Activated CD4-positive, alpha-beta T cell treated with anti-CD3 and anti-CD28 coated beads, Interleukin-2, Interleukin-4, amounts not matched to agents 100 ng/mL and 50 ng/mL, durations not matched to agents 16 hours and 8 hours (primary cell): ENCODE data around the gene CALML3.

Experiments used
- DNase-seq: peaks from one replicate; pipeline ENCODE4 v3.0.0-alpha.2; 2020; ENCODE audit warnings: low spot score

Gene CALML3

DNA sequence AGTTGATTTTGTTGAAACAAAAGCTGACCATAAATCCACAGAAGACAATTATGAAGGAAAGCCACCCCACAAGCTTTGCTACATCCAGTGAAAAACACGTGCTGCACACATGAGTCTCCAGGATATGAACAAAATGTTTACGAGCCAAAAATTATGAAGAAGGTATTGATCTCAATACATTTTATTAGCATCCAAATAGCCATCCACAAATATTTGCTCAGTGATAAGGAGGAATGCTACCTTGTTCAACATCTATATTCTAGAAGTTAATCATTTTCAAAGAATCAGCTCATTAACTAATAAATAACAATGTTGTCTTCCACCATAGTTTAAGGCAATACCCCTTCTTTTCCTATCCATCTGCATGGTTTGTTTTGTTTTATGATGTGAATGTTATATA lies 42.7 kb downstream of the CALML3 start:
- no peak for DNase-seq

DNA sequence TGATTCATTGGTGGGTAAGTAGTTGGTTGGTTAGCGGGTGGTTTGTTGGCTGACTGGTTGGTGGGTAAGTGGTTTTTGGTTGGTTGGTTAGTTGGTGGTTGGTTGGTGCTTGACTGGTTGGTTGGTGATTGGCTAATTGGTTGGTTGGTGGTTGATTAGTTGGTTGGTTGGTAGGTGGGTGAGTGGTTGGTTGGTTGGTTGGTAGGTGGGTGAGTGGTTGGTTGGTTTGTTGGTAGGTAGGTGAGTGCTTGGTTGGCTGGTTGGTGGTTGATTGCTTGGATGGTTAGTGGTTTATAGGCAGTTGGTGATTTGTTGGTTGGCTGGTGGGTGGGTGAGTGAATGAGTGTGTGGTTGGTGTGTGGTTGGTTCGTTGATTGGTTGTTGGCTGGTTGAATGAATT lies 44.2 kb downstream of the CALML3 start:
- DNase-seq = no peak

DNA sequence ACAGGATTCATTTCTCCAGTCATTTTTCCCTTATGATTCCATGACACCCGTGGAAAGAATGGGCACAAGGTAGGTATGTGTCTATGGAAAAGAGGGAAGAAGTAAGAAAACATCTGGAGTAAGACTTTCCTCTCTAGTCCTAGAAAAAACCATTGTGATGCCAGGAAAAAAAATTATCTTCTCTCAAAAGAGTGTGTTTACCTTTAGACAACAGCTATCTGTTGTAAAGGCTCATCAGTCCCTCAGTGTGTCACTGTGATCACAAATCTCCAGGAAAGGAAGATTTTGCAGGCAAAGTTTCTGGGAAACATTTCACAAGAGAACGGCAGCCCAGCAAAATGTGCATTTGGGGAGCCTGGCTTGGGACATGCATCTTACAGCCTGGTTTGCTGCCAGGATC lies 44.8 kb downstream of the CALML3 start:
- no peak for DNase-seq

DNA sequence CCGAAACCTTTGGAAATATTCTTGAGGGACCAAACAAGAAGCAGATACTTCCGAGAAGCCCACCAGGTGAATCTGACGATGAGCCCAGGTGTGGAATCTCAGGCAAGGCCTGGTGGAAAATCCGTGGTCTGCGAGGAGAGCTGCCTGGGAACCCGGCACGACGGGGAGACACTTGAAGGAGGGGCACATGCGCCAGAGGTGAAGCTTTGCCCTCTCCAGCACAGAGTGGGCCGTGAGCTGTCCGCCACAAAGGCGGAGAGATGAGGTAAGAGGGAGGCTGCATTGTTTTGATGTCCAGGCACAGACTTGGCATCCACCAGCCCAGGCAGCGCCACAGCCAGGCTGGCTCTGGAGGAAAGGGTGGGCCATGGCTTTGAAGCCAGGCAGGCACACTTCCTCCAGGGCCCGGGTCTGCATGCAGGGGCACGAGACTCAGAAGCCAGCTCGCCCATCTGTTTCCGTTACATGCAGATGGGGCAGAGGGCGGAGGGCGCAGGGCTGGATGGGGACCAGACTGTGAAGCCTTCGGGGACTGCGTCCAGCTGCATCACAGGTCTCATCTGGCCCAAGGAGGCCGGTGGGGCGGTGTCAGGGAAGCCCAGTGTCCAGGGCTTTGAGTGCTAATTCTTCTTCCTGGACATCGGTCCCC lies 45.4 kb downstream of the CALML3 start:
- DNase-seq = no peak

DNA sequence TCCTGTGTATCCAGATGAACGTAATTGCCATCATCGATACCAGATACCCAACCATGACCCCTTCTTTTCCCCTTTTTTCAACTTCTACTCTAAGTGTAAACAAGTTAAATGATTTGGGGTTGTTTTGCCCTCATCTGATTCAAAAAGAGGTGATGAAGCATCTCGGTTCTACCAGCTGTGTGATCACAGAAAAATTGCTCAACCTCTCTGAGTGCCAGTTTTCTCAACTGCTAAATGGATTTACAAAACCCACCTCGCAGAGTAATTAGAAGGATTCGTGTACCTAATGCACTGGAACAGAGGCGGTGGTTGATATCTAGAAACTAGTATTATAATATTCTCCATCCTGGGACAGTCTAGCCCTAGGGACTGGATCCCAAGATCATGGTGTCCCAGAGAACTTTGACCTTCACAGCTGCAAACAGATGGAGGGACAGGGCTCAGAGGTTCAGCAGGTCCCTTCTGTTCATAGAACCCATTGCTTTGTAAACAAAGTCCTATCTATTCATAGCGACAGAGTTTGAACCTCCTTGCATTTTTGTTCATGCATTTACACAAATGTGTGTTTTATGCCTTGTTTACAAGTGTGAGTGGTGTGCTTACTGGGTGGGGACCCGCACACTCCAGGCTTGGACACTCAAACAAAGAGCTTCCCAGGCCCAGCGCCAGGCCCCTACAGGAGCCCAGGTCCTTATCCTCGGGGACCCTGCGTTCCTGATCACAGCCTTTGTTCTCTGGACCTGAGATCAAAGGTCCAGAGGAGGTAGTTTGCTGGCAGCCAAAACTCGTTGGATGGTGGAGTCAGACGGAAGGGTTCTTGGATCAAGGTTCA lies 46.4 kb downstream of the CALML3 start:
- DNase-seq = no peak

DNA sequence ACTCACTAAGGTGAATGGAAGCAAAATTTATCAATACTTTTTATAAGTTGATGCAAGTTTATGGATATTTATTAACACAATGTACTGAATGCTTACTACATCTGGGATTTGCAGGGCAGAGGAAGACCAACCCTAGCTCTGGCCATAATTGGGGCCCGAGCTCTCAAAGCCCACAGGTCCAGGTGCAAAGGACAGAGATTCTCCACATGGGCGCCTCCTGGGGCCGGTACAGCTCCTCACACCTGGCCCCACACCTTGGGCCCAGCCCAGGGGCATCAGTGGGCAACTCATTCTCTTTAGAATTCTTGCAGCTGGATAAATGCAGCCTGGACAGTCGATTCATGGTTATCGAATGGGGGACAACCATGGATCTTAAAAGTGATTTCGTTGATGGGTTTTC lies 47.1 kb downstream of the CALML3 start:
- DNase-seq = no peak

DNA sequence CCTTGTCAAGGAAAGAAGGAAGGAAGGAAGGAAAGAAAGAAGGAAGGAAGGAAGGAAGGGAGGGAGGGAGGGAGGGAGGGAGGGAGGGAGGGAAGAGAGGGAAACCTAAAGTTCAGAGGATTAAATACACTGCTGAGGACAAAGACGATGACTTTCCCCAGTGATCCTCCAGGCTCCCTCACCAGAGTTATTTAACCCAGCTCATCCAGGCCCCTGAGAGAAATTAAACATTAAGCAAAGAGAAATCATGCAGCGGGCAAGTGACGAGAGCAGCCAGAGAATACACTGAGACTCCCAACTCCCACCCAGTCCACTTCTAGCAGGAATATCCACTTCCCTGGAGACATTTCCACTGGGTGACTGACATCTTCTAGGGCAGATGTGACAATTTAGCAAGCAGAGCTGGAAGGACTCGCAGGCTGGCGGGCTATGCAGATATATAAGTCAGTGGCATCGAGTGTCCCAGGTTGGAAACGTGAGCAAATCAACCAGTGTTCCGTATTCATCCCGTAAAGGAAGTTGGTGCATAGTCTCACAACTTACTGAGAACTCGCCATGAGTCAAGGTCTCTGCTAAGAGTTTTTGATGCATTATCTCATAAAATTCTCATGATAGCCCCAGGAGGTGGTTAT lies 48.7 kb downstream of the CALML3 start:
- no peak for DNase-seq

DNA sequence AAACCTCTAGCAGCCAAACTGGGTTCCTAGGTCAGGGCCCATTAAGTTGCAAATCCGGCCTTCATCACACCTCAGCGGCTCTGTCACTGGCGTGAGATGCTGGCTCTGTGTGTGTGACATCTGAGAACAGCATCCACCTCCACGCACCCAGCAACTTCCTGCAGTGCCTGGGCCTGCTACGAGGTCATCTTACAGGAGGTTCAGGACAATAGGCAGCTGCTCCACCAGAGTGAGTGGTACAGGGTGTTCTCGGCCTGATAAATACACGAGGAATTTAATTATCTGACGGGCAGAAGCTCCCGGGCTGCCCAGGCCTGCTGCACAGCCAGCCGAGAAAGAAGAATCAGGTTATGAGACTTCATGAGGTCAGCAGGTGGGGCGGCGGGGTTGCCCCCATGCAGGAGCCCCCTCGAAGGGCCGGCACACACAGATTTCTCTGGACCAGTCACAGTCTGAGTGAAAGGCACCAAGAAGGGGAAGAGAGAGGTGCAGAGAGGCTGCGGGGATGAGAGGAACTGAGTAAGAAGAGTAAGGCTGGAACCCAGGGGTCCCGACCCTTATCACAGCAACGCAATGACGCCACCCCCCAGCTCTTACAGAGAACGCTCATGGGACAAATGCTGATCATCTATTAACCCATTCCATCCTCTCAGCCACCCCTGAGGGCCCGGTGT lies 49.3 kb downstream of the CALML3 start:
- no peak for DNase-seq

DNA sequence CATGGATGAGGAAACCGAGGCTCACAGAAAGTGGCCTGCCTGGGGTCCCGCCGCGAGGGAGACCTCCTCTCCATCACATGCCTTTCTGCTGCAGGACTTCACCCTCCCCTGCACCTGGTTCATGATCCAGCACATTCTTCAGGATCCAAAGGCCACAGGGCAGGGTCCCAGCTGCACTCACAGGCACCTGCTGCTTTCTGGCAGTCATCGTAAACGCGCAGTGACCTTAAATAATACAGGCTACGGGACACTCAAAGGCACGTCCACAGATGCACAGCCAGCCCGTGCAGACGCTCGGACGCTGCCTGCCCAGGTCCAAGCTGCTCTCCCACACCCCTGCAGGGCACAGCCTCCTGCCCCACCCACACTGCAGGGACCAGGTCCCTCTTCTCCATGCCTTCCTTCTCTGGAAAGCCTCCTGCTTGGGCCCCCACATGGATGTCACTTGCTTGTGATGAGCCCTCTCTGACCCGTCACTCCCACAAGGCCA lies 49.9 kb downstream of the CALML3 start:
- DNase-seq = no peak

DNA sequence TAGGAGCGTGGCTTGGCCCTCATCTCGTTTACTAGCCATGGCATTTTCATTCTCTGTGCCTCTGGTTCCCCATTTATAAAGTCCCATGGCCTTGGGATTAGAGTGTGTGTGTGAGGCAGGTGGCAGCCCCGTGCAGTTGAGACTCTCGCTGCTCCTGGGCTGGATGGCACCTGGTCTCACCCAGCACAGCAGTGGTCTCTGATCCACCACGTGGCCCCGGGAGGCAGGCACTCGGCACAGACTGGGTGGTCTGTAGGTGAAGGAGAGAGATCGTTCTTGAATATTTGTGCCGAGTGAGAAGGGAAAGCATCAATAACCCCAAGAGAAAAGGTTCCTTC lies 50.4 kb downstream of the CALML3 start:
- DNase-seq = no peak

DNA sequence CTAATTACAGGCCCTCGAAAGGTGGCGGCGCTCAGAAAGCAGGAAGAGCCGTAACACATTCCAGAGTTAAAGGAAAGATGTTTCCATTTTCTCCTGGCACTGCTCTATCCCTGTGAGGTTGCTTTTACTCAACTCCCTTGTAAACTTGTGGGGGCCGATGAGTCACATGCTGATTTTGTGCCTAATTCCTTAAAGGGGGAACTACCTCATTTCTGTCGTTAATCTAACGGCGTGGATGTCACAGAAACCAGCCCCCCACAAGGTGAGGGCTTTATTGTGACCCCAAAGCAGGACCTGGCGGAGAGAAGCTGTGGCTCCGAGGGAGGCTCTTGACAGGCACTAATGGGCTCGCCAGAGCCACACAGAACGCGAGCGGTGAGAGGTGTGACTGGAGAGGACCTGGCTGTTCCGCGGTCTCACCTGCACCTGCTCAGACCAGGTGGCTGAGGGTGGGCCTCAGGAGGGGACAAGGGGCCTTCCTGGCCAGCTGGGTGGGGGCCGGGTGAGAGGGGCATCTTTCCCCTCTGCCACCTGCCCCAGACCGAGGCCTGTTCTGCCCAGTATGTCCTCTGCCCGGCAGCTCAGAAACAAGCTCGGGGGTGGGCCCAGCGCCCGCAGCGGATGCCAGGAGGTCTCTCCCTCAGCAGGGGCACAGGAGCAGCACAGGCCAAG lies 50.9 kb downstream of the CALML3 start:
- DNase-seq = no peak

DNA sequence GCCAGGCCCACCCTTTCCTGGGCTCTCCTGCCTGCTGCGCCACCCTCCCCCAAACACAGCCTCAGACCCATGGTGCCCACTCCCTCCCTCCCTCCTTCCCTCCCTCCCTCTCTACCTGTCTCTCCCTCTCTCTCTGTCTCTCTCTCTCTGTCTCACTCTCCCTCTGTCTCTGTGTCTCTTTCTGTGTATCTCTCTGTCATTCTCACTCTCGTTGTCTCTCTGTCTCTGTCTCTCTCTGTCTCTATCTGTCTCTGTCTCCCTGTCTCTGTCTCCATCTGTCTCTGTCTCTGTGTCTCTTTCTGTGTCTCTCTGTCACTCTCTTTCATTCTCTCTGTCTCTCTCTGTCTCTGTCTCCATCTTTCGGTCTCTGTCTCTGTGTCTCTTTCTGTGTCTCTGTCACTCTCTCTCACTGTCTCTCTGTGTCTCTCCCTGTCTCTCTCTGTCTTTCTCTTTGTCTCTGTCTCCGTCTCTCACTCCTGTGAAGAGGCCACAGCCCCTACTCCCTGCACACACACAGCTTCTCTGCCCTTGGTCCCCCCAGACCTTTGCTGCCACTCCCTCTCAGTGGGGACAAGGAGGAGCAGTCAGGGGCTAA lies 51.5 kb downstream of the CALML3 start:
- DNase-seq = no peak
